T47D (cell line): ENCODE measurements around the gene PBOV1.

Source experiments
- DNase-seq, 2 experiments: peaks; one replicate each; pipeline versions ENCODE4 v3.0.0 to v3.0.0-alpha.2; 2011 to 2012; ENCODE audit warnings: low read depth in 1 of 2, low spot score in 1 of 2
- JUND ChIP-seq: IDR thresholded peaks from 2 replicates; pipeline ENCODE4 v1.6.1; 2012; ENCODE audit warnings: low read depth
- in situ Hi-C: cut with HindIII; loops from 2 replicates; pipeline ENCODE4 v1.10.0; 2016; ENCODE audit warnings: low sequenced_read_pairs, low pct_unique_long_range_greater_than_20kb

Gene PBOV1

GRCh38 chr6:138218449-138218848 is at the start of gene PBOV1:
Gene PBOV1 (minus strand): TSS chr6:138218491. CDS start chr6:138218395, 96 bp downstream.
- no peak for DNase-seq
- no peak for TF ChIP-seq JUND
- in situ Hi-C loops: no loop called here

- no peak for DNase-seq
- in situ Hi-C loops: no loop called here
- no peak for TF ChIP-seq JUND
Measured at GRCh38 chr6:138266095-138266494, 47.8 kb upstream of the PBOV1 start.

- no peak for DNase-seq
- TF ChIP-seq JUND: no peak
- in situ Hi-C loops: no loop called here
Measured at GRCh38 chr6:138264372-138264880, 46.1 kb upstream of the PBOV1 start.

- DNase-seq: no peak
- no peak for TF ChIP-seq JUND
- in situ Hi-C loops: no loop called here
Measured at GRCh38 chr6:138263963-138264362, 45.7 kb upstream of the PBOV1 start.

- in situ Hi-C loops: no loop called here
- DNase-seq: no peak
- TF ChIP-seq JUND: no peak
Measured at GRCh38 chr6:138261116-138261780, 43.0 kb upstream of the PBOV1 start.

- TF ChIP-seq JUND: no peak
- in situ Hi-C loops: no loop called here
- peak in 1 of 2 experiments; percentile 79 for DNase-seq
Measured at GRCh38 chr6:138258991-138259390, 40.7 kb upstream of the PBOV1 start.

GRCh38 chr6:138258197-138258596 is 39.9 kb upstream of the PBOV1 start:
- TF ChIP-seq JUND: no peak
- in situ Hi-C loops: no loop called here
- no peak for DNase-seq

- TF ChIP-seq JUND: no peak
- in situ Hi-C loops: no loop called here
Measured at GRCh38 chr6:138257638-138258040, 39.3 kb upstream of the PBOV1 start.

GRCh38 chr6:138255443-138255842 is 37.2 kb upstream of the PBOV1 start:
- DNase-seq: no peak
- TF ChIP-seq JUND: no peak
- in situ Hi-C loops: no loop called here

More at GRCh38 chr6:138257638-138258040, 39.3 kb upstream of the PBOV1 start:
- peak in 1 of 2 experiments; percentile 24 for DNase-seq

GRCh38 chr6:138253731-138254130 is 35.4 kb upstream of the PBOV1 start:
- TF ChIP-seq JUND: no peak
- in situ Hi-C loops: no loop called here
- DNase-seq: no peak

GRCh38 chr6:138250513-138251247 is 32.4 kb upstream of the PBOV1 start:
- no peak for DNase-seq
- no peak for TF ChIP-seq JUND
- in situ Hi-C loops: no loop called here

GRCh38 chr6:138250053-138250452 is 31.8 kb upstream of the PBOV1 start:
- in situ Hi-C loops: no loop called here
- DNase-seq: no peak
- TF ChIP-seq JUND: no peak

- no peak for DNase-seq
- no peak for TF ChIP-seq JUND
- in situ Hi-C loops: no loop called here
Measured at GRCh38 chr6:138248878-138249277, 30.6 kb upstream of the PBOV1 start.

- DNase-seq: no peak
- in situ Hi-C loops: no loop called here
- no peak for TF ChIP-seq JUND
Measured at GRCh38 chr6:138248011-138248410, 29.7 kb upstream of the PBOV1 start.
